Activated CD4-positive, alpha-beta memory T cell treated with anti-CD3 and anti-CD28 coated beads for 36 hours (primary cell): ENCODE measurements around the gene DRAXIN. TPM values are rescaled to one million over a fixed set of nuclear protein-coding genes. Genes with fewer than 3 reads are reported as not detected.
A peak's percentile ranks its signal among the peaks of the same experiment; 100 is the strongest.

Source experiments
- CTCF ChIA-PET: fragments of 350-600 bp; sonication (Branson Sonifier 250); formaldehyde crosslinking; loops from one replicate; lab custom pipeline; 2021; ENCODE audit warnings: antibody characterized with exemption, inconsistent platforms; lab: Charles Lee
- POLR2A ChIA-PET: fragments of 350-600 bp; sonication (Branson Sonifier 250); formaldehyde crosslinking; loops from one replicate; lab custom pipeline; 2021; ENCODE audit warnings: antibody characterized with exemption; lab: Charles Lee
- DNase-seq: peaks from one replicate; pipeline ENCODE4 v3.0.0-alpha.2; 2020
- H3K27ac Mint-ChIP-seq: one replicate; pipeline ENCODE4 v1.8.0; 2021; ENCODE audit warnings: mixed read lengths
- H3K27me3 Mint-ChIP-seq: one replicate; pipeline ENCODE4 v1.8.0; 2021; ENCODE audit warnings: mixed read lengths
- H3K36me3 Mint-ChIP-seq: one replicate; pipeline ENCODE4 v1.8.0; 2021; ENCODE audit warnings: mixed read lengths
- H3K4me1 Mint-ChIP-seq: one replicate; pipeline ENCODE4 v1.8.0; 2021; ENCODE audit warnings: low read depth, mixed read lengths
- H3K4me3 Mint-ChIP-seq: one replicate; pipeline ENCODE4 v1.8.0; 2021; ENCODE audit warnings: mild to moderate bottlenecking, mixed read lengths
- H3K9me3 Mint-ChIP-seq: one replicate; pipeline ENCODE4 v1.8.0; 2021; ENCODE audit warnings: mixed read lengths
- intact Hi-C: fragments of 100-400 bp; cut with micrococcal nuclease; formaldehyde crosslinking; loops from one replicate; pipeline ENCODE4 v1.15.1; 2023
- total RNA-seq, 2 experiments: library from RNA; stranded (reverse); gene quantifications; one replicate each; pipeline ENCODE4 v1.2.3, GENCODE V29; 2021

Gene DRAXIN
- total RNA-seq, 2 experiments from 2014 or later: 0.05 to 0.07 TPM

DNA sequence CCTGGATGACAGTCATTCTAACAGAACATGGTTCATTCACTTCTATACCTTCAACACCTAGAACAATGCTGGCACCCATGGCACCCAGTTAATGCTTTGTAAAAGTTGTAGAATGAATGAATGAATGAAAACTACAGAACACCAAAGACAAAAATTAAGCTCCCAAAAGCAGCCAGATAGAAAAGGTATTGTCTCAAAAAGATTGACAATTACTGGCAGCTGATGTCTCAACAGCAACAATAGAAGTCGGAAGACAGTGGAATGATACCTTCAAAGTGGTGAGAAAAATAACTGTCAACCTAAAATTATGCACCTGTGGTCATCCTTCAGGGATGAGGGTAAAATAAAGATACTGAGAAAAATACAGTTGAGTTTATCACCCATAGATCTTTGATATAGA, 65.5 kb downstream of the DRAXIN start:
- POLR2A ChIA-PET: no interaction called here
- CTCF ChIA-PET: no interaction called here
- Mint-ChIP-seq H3K27ac (no peak overlapping the region), H3K4me3 (no peak overlapping the region), H3K4me1 (peaks cover 7% of the 10 kb centered on the region), H3K9me3 (no peaks in the 10 kb centered on the region), H3K36me3 (no peaks in the 10 kb centered on the region), H3K27me3 (peaks cover 5% of the 10 kb centered on the region)
- DNase-seq: no peak
- intact Hi-C loops: no loop called here

DNA sequence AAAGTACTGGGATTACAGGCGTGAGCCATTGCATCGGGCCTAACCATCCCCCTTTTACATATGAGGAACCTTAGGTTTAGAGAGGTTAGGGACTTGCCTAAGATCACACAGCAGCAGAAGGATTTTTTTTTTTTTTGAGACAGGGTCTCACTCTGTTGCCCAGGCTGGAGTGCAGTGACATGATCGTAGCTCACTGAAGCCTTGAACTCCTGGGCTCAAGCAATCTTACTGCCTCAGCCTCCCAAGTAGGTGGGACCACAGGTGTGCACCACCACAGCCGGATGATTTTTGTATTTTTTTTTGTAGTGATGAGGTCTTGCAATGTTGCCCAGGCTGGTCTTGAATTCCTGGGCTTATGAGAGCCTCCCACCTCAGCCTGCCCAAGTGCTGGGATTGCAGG, 68.3 kb downstream of the DRAXIN start:
- intact Hi-C loops: no loop called here
- CTCF ChIA-PET: no interaction called here

DNA sequence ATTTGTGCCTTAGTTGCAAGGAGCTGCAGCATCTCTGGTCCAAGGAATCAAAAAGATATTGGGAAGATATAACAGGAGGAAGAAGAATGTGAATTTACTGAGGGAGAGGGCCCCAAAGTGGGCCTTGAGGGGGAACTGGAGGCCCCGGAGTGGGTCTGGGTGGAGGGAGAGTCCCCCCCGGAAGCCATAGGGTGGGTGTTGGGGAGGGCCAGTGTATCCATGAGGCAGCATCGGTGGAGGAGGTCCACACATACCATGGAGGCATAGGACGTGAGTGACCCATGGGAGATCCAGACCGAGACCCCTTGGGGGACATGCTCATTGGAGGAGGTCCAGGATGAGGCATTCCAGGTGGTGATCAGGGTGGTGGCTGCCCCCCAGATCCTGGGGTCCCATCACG, 69.8 kb downstream of the DRAXIN start:
- H3K36me3 Mint-ChIP-seq: no peaks in the 10 kb centered on the region
- no peak overlapping the region for H3K4me3 Mint-ChIP-seq
- H3K9me3 Mint-ChIP-seq: no peaks in the 10 kb centered on the region
- ChIA-PET POLR2A (no interaction called here), CTCF (no interaction called here)
- H3K27ac Mint-ChIP-seq: no peak overlapping the region
- peaks cover 8% of the 10 kb centered on the region for H3K27me3 Mint-ChIP-seq
- intact Hi-C loops: no loop called here
- H3K4me1 Mint-ChIP-seq: peaks cover 6% of the 10 kb centered on the region
- DNase-seq: no peak

More for the DNA sequence above, 68.3 kb downstream of the DRAXIN start:
- DNase-seq: no peak
- Mint-ChIP-seq H3K4me3 (no peak overlapping the region), H3K36me3 (no peaks in the 10 kb centered on the region), H3K4me1 (peaks cover 6% of the 10 kb centered on the region), H3K27ac (no peak overlapping the region), H3K27me3 (peaks cover 8% of the 10 kb centered on the region), H3K9me3 (no peaks in the 10 kb centered on the region)
- POLR2A ChIA-PET: no interaction called here

DNA sequence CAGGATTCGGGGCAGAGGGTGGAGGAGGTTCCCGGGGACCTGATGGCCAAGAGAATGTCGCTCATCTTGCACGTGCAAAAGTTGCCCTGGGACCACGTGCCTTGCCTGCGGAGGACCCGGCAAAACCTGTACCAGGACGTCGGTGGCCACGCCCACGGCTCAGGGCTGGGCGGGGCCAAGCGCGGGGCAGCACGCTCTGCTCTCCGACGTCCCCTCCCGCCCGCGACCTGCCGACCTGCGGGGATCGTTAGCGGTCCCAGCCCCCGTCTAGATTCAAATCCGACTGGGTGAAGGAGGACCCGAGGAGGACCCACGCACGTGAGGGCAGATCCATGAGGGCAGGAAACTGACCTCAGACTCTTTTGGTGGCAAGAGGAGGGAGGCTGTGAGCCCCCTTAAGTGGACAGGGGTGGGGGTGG, 70.5 kb downstream of the DRAXIN start, which contains the start of gene C1orf167:
C1orf167 (plus strand) TSS at position 206 of the 419 bp plus-strand sequence. CDS start 2,208 bp downstream, outside the sequence.
- no peaks in the 10 kb centered on the region for H3K36me3 Mint-ChIP-seq

DNA sequence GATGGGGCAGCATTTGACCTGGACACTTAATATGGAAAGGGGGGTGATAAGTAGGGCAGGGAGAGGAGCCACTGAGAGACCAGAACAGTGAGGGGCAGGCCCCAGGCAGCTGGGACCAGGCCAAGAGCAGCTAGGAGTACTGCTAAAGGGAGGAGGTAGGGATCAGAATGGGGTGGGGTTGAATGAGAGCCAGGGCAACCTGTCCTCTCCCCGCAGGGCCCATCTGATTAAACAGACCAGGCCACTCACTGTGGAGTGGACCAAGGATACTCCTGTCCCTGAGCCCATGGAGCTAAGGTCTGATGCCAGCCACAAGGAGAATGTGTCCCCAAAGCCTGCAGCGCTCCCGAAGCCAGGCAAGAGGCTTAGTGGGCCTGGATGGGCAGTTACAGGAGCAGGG, 72.6 kb downstream of the DRAXIN start:
- H3K36me3 Mint-ChIP-seq: no peaks in the 10 kb centered on the region
- peaks cover 6% of the 10 kb centered on the region for H3K4me1 Mint-ChIP-seq
- H3K9me3 Mint-ChIP-seq: no peaks in the 10 kb centered on the region
- peaks cover 6% of the 10 kb centered on the region for H3K27me3 Mint-ChIP-seq
- ChIA-PET POLR2A (no interaction called here), CTCF (no interaction called here)
- no peak overlapping the region for H3K27ac Mint-ChIP-seq
- H3K4me3 Mint-ChIP-seq: no peak overlapping the region
- intact Hi-C loops: no loop called here
- no peak for DNase-seq

More for the DNA sequence above, 70.5 kb downstream of the DRAXIN start, which contains the start of gene C1orf167:
- ChIA-PET POLR2A (no interaction called here), CTCF (no interaction called here)
- H3K9me3 Mint-ChIP-seq: no peaks in the 10 kb centered on the region
- H3K27ac Mint-ChIP-seq: no peak within 1 kb of the TSS
- peak; percentile 39 for DNase-seq
- H3K4me1 Mint-ChIP-seq: peaks cover 6% of the 10 kb centered on the region
- intact Hi-C loops: no loop called here
- H3K27me3 Mint-ChIP-seq: peaks cover 6% of the 10 kb centered on the region
- H3K4me3 Mint-ChIP-seq: no peak within 1 kb of the TSS

DNA sequence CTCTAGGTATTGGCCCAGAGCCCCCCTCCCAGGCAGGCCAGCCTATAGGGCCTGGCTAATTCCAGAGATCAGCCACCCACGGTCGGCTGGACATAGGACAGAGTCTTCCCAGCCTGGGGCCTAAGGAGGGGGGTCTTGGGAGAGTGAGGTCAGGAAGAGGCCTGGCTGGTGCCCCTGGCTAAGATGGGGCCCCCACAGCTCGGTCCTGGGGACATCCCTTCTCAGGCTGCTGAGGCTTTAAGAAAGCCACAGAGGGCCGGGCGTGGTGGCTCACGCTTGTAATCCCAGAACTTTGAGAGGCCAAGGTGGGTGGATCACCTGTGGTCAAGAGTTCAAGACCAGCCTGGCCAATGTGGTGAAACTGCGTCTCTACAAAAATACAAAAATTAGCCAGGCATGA, 73.0 kb downstream of the DRAXIN start:
- no peaks in the 10 kb centered on the region for H3K9me3 Mint-ChIP-seq
- ChIA-PET CTCF (no interaction called here), POLR2A (no interaction called here)
- intact Hi-C loops: no loop called here
- no peak overlapping the region for H3K4me3 Mint-ChIP-seq
- no peaks in the 10 kb centered on the region for H3K36me3 Mint-ChIP-seq
- H3K4me1 Mint-ChIP-seq: peaks cover 6% of the 10 kb centered on the region
- no peak overlapping the region for H3K27ac Mint-ChIP-seq
- no peak for DNase-seq
- peaks cover 6% of the 10 kb centered on the region for H3K27me3 Mint-ChIP-seq

DNA sequence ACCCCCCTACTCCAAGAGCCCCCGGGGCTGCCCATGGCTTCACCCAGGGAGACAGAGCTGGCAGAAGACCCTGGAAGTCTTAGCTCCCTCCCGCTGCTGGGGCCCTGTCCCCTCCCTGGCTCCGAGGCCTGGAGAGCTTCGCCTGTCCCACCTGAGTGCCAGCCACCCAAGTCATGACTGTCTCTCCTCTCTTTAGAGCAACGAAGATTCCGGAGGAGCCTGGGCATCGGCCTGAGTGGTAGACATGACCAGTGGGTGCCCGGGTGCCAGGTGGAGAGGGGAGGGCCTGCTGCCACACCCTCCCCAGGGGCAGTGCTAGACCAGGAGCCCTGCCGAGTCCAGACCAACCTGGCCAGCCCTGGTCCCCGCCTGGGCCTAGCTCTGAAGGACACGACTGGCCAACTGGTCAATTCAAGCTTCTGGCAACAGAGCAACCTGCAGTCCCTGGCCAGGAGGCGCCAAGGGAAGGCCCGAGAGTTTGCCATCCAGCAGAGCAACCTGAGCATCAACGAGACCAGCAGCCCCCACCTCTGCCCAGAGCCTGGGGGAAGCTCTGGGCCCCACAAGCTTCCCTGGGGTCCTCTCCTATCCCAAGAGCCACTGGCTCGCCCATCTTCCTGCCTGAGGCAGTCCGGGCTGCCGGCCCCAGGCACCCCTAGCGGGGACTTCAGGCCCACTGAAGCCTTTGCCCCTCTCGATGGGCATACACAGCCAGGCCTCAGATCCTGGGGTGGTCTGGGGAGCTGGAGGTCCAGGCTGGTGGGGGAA, 74.3 kb downstream of the DRAXIN start:
- no peak for DNase-seq
- ChIA-PET POLR2A (no interaction called here), CTCF (no interaction called here)
- no peaks in the 10 kb centered on the region for H3K9me3 Mint-ChIP-seq
- peaks cover 6% of the 10 kb centered on the region for H3K27me3 Mint-ChIP-seq
- intact Hi-C loops: no loop called here
- peaks cover 6% of the 10 kb centered on the region for H3K4me1 Mint-ChIP-seq
- no peak overlapping the region for H3K4me3 Mint-ChIP-seq
- H3K27ac Mint-ChIP-seq: no peak overlapping the region
- no peaks in the 10 kb centered on the region for H3K36me3 Mint-ChIP-seq

DNA sequence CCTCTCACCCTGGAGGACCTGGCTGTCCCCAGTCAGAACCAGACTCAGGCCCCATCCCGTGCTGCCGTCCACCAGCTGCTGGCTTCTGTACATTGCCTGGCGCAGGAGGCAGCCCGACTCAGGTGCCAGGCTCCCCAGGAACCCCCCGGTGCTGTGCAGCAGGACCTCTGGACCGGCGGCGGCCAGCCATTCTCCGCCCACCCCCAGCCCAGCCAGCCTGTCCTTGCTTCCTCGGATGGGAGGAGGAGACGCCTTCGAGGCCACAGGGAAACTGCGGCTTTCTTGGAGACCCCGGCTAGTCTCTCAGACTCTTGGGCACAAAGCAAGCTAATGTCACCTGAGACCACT, 74.9 kb downstream of the DRAXIN start:
- Mint-ChIP-seq H3K4me1 (peaks cover 6% of the 10 kb centered on the region), H3K36me3 (no peaks in the 10 kb centered on the region), H3K27me3 (peaks cover 4% of the 10 kb centered on the region), H3K27ac (no peak overlapping the region), H3K9me3 (no peaks in the 10 kb centered on the region), H3K4me3 (no peak overlapping the region)
- intact Hi-C loops: no loop called here
- CTCF ChIA-PET: no interaction called here
- no peak for DNase-seq
- POLR2A ChIA-PET: no interaction called here

DNA sequence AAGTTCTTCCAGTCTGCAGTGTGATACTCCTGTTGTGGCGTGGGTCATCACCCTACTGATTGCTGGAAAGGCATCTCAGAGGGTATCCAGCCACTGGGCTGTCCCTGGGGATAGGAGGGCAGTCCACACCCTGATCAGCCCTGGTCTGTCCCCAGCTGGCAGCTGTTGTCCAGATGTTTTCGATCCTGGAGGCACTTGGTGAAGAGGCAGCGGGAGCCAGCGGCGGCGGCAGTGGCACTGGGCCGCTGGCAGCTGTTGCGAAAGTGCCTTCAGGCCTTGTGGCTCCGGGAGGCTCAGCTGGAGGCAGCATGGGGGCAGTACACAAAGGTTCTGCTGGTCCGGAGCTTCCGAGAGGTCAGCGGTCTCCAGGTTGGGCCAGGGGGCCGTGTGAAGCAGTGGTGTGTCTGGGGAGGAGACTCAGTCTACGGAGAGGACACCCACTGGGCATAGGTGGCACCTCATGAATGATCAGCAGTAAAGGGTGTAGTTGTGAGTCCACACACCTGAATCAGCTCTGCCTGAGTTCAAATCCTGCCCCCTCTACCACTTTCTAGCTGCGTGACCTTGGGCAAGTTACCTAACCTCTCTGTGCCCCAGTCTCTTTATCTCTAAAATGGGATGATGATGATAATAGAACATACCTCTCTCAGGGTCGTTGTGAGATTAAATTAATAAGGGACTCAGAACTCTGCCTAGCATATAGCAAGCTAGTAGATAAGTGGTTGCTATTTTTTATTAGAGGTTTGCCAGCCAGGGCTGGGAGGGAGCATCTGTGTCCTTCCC, 76.6 kb downstream of the DRAXIN start:
- H3K4me1 Mint-ChIP-seq: no peaks in the 10 kb centered on the region
- CTCF ChIA-PET: no interaction called here
- no peaks in the 10 kb centered on the region for H3K9me3 Mint-ChIP-seq
- intact Hi-C loops: no loop called here
- H3K4me3 Mint-ChIP-seq: no peak overlapping the region
- no peaks in the 10 kb centered on the region for H3K27me3 Mint-ChIP-seq
- H3K36me3 Mint-ChIP-seq: no peaks in the 10 kb centered on the region
- no peak for DNase-seq
- no peak overlapping the region for H3K27ac Mint-ChIP-seq
- POLR2A ChIA-PET: no interaction called here

DNA sequence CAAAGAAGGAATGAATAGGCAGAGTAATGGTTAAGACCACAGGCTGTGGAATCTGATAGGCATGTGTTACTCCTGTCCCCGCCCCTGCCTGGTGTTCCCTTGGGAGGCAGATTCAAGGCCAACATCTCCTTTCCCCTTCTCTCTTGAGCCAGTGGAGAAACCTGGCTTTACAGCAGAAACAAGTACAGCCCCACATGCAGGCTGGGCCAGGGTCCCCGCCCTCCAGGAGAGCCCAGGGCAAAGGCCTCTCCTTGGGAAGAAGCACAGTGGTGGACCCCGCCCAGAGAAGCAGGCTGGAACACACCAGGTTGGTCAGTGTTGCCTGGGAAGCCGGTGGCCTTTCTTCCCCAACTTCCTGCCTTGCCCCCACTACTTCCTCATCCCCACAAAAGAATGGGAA, 77.3 kb downstream of the DRAXIN start:
- no peak for DNase-seq
- intact Hi-C loops: no loop called here
- ChIA-PET POLR2A (no interaction called here), CTCF (no interaction called here)
- Mint-ChIP-seq H3K4me1 (no peaks in the 10 kb centered on the region), H3K27me3 (no peaks in the 10 kb centered on the region), H3K9me3 (no peaks in the 10 kb centered on the region), H3K4me3 (no peak overlapping the region), H3K27ac (no peak overlapping the region), H3K36me3 (no peaks in the 10 kb centered on the region)

DNA sequence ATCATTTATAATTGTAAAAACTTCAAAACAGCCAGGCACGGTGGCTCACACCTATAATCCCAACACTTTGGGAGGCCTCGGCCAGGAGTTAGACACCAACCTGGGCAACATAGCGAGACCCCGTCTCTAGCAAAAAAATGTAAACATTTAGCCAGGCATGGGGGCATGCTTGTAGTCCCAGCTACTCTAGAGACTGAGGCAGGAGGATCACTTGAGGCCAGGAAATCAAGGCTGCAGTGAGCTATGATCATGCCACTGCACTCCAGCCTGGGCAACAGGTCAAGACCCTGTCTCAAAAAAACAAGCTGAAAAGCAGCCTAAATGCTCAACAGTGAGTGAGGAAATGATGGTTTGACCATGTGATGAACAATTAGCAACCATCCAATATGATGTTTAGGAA, 77.8 kb downstream of the DRAXIN start:
- H3K27me3 Mint-ChIP-seq: no peaks in the 10 kb centered on the region
- POLR2A ChIA-PET: no interaction called here
- no peaks in the 10 kb centered on the region for H3K9me3 Mint-ChIP-seq
- CTCF ChIA-PET: no interaction called here
- no peak overlapping the region for H3K27ac Mint-ChIP-seq
- H3K36me3 Mint-ChIP-seq: no peaks in the 10 kb centered on the region
- DNase-seq: no peak
- H3K4me3 Mint-ChIP-seq: no peak overlapping the region
- H3K4me1 Mint-ChIP-seq: no peaks in the 10 kb centered on the region
- intact Hi-C loops: no loop called here

DNA sequence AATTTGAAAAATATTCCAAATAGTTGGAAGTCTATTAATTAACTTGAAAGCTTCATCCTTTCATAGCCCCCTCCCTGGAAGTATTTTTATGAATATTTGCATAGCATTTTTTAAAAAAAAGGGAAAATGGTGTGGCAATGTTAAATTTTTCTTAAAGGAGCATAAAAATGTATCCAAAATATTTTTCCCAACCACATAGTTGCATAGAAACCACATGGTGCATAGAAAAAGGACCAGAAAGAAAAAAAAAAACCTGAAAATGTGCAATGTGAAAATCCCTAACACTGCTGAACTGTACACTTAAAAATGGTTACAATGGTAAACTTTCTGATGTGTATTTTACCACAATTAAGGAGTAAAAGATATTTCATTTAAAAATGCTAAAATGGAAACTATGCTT, 78.5 kb downstream of the DRAXIN start:
- no peak for DNase-seq
- Mint-ChIP-seq H3K27me3 (no peaks in the 10 kb centered on the region), H3K4me3 (no peak overlapping the region), H3K27ac (no peak overlapping the region), H3K36me3 (no peaks in the 10 kb centered on the region), H3K4me1 (no peaks in the 10 kb centered on the region), H3K9me3 (no peaks in the 10 kb centered on the region)
- ChIA-PET POLR2A (no interaction called here), CTCF (no interaction called here)
- intact Hi-C loops: no loop called here
